Measurements from ENCODE around the gene AP1G1. TPM values are rescaled to one million over a fixed set of nuclear protein-coding genes. Genes with fewer than 3 reads are reported as not detected.

AP1G1 gene
- total RNA-seq, 1 donor from 2014 or later = 109 TPM

- H3K27ac Mint-ChIP-seq = no peak overlapping the region
- no peaks in the 10 kb centered on the region for H3K4me1 Mint-ChIP-seq (ENCODE audit: low read depth)
- H3K27me3 Mint-ChIP-seq = no peaks in the 10 kb centered on the region
- TF ChIP-seq CTCF (IDR thresholded peaks at IDR 0.05; ENCODE audit: unreplicated experiment) = no peak
- no peak for DNase-seq (ENCODE audit: low spot score, unreplicated experiment)
- no peaks in the 10 kb centered on the region for H3K9me3 Mint-ChIP-seq (ENCODE audit: low read depth)
- H3K4me3 Mint-ChIP-seq (ENCODE audit: low read depth) = no peak overlapping the region
- H3K36me3 Mint-ChIP-seq (ENCODE audit: insufficient read depth) = peaks cover 24% of the 10 kb centered on the region
These were observed 54.5 kb downstream of the AP1G1 start for GRCh38 chr16:71754108-71754507.

GRCh38 chr16:71748226-71748625, 60.4 kb downstream of the AP1G1 start:
- Mint-ChIP-seq H3K4me3 (ENCODE audit: low read depth) (no peak overlapping the region), H3K9me3 (ENCODE audit: low read depth) (no peaks in the 10 kb centered on the region), H3K4me1 (ENCODE audit: low read depth) (no peaks in the 10 kb centered on the region), H3K36me3 (ENCODE audit: insufficient read depth) (peaks cover 28% of the 10 kb centered on the region), H3K27ac (peak overlapping the region; percentile 70), H3K27me3 (no peaks in the 10 kb centered on the region)
- no peak for DNase-seq (ENCODE audit: low spot score, unreplicated experiment)
- TF ChIP-seq CTCF (IDR thresholded peaks at IDR 0.05; ENCODE audit: unreplicated experiment) = no peak

GRCh38 chr16:71746442-71747046, 62.1 kb downstream of the AP1G1 start:
- H3K36me3 Mint-ChIP-seq (ENCODE audit: insufficient read depth) = peaks cover 27% of the 10 kb centered on the region

GRCh38 chr16:71738855-71739254, 69.8 kb downstream of the AP1G1 start:
- Mint-ChIP-seq H3K36me3 (ENCODE audit: insufficient read depth) (peaks cover 33% of the 10 kb centered on the region), H3K27me3 (no peaks in the 10 kb centered on the region), H3K27ac (no peak overlapping the region)

More at GRCh38 chr16:71746442-71747046, 62.1 kb downstream of the AP1G1 start:
- no peak for DNase-seq (ENCODE audit: low spot score, unreplicated experiment)
- H3K4me3 Mint-ChIP-seq (ENCODE audit: low read depth) = no peak overlapping the region
- TF ChIP-seq CTCF (IDR thresholded peaks at IDR 0.05; ENCODE audit: unreplicated experiment) = peak; percentile 78
- no peak overlapping the region for H3K27ac Mint-ChIP-seq
- no peaks in the 10 kb centered on the region for H3K9me3 Mint-ChIP-seq (ENCODE audit: low read depth)
- H3K4me1 Mint-ChIP-seq (ENCODE audit: low read depth) = no peaks in the 10 kb centered on the region
- no peaks in the 10 kb centered on the region for H3K27me3 Mint-ChIP-seq

GRCh38 chr16:71737501-71737900, 71.1 kb downstream of the AP1G1 start:
- H3K36me3 Mint-ChIP-seq (ENCODE audit: insufficient read depth) = peaks cover 37% of the 10 kb centered on the region

More at GRCh38 chr16:71738855-71739254, 69.8 kb downstream of the AP1G1 start:
- no peak overlapping the region for H3K4me3 Mint-ChIP-seq (ENCODE audit: low read depth)
- DNase-seq (ENCODE audit: low spot score, unreplicated experiment) = no peak
- H3K4me1 Mint-ChIP-seq (ENCODE audit: low read depth) = peaks cover 9% of the 10 kb centered on the region
- no peaks in the 10 kb centered on the region for H3K9me3 Mint-ChIP-seq (ENCODE audit: low read depth)
- TF ChIP-seq CTCF (IDR thresholded peaks at IDR 0.05; ENCODE audit: unreplicated experiment) = no peak

More at GRCh38 chr16:71737501-71737900, 71.1 kb downstream of the AP1G1 start:
- Mint-ChIP-seq H3K4me3 (ENCODE audit: low read depth) (no peak overlapping the region), H3K4me1 (ENCODE audit: low read depth) (peaks cover 9% of the 10 kb centered on the region), H3K9me3 (ENCODE audit: low read depth) (no peaks in the 10 kb centered on the region), H3K27ac (no peak overlapping the region), H3K27me3 (no peaks in the 10 kb centered on the region)
- no peak for TF ChIP-seq CTCF (IDR thresholded peaks at IDR 0.05; ENCODE audit: unreplicated experiment)
- no peak for DNase-seq (ENCODE audit: low spot score, unreplicated experiment)
